Measurements from ENCODE around the gene CHCHD6. TPM values are rescaled to one million over a fixed set of nuclear protein-coding genes. Genes with fewer than 3 reads are reported as not detected.

Gene CHCHD6
- polyA plus RNA-seq, 1 donor from 2014 or later, result 102 TPM

DNA sequence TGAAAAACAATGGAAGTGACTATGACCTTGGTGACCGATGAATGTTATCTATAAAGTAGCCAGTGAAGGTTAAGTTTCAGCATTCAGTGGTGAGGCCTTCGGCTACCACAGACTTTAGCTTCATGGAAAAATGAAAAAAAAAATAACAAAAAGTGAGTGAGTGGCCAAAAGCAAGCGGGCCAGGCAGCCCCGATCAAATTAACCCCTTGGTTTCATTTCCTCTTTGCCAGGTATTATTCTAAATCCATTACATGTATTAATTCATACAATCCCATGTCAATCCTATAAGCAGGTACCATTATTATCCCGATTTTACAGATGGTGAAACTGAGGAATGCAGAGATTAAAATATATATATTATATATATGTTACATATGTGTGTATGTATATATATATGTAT lies 21.0 kb upstream of the CHCHD6 start:
- H3K79me2 ChIP-seq (replicated peaks; ENCODE audit: insufficient read depth, low read length), result no peaks in the 10 kb centered on the region
- H3K4me3 ChIP-seq (ENCODE audit: low read length), result no peak overlapping the region
- no peak overlapping the region for H3K4me2 ChIP-seq (ENCODE audit: low read length)
- H3K9me3 ChIP-seq (ENCODE audit: low read length), result no peaks in the 10 kb centered on the region
- no peaks in the 10 kb centered on the region for H3K36me3 ChIP-seq (ENCODE audit: insufficient read depth, low read length)
- no peak overlapping the region for H3K9ac ChIP-seq (ENCODE audit: low read length)
- H2AFZ ChIP-seq (ENCODE audit: low read depth, low read length), result no peak overlapping the region
- H3K9me2 ChIP-seq (ENCODE audit: insufficient read depth, low read length), result no peaks in the 10 kb centered on the region
- H3K27ac ChIP-seq (ENCODE audit: low read length), result no peak overlapping the region
- no peaks in the 10 kb centered on the region for H3K27me3 ChIP-seq (ENCODE audit: insufficient read depth, low read depth, low read length)
- no peaks in the 10 kb centered on the region for H3F3A ChIP-seq (ENCODE audit: insufficient read depth, low read length, poor library complexity, severe bottlenecking)
- TF ChIP-seq RAD21 (conservative IDR thresholded peaks at IDR 0.05) (no peak), SMC3 (conservative IDR thresholded peaks at IDR 0.05; ENCODE audit: poor library complexity) (no peak), EP300 (conservative IDR thresholded peaks at IDR 0.05; ENCODE audit: poor library complexity, severe bottlenecking) (no peak), POLR2AphosphoS5 (IDR thresholded peaks at IDR 0.05) (no peak), TAF1 (IDR thresholded peaks at IDR 0.05; ENCODE audit: low read depth) (no peak), EZH2 (IDR thresholded peaks at IDR 0.05; ENCODE audit: borderline replicate concordance, insufficient read depth, low read length, poor library complexity, severe bottlenecking) (no peak), MXI1 (conservative IDR thresholded peaks at IDR 0.05; ENCODE audit: poor library complexity, severe bottlenecking) (no peak)
- TF ChIP-seq, protein P1, sequence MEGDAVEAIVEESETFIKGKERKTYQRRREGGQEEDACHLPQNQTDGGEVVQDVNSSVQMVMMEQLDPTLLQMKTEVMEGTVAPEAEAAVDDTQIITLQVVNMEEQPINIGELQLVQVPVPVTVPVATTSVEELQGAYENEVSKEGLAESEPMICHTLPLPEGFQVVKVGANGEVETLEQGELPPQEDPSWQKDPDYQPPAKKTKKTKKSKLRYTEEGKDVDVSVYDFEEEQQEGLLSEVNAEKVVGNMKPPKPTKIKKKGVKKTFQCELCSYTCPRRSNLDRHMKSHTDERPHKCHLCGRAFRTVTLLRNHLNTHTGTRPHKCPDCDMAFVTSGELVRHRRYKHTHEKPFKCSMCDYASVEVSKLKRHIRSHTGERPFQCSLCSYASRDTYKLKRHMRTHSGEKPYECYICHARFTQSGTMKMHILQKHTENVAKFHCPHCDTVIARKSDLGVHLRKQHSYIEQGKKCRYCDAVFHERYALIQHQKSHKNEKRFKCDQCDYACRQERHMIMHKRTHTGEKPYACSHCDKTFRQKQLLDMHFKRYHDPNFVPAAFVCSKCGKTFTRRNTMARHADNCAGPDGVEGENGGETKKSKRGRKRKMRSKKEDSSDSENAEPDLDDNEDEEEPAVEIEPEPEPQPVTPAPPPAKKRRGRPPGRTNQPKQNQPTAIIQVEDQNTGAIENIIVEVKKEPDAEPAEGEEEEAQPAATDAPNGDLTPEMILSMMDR (IDR thresholded peaks at IDR 0.05; ENCODE audit: poor library complexity, severe bottlenecking), result no peak
- TF ChIP-seq, protein P2, sequence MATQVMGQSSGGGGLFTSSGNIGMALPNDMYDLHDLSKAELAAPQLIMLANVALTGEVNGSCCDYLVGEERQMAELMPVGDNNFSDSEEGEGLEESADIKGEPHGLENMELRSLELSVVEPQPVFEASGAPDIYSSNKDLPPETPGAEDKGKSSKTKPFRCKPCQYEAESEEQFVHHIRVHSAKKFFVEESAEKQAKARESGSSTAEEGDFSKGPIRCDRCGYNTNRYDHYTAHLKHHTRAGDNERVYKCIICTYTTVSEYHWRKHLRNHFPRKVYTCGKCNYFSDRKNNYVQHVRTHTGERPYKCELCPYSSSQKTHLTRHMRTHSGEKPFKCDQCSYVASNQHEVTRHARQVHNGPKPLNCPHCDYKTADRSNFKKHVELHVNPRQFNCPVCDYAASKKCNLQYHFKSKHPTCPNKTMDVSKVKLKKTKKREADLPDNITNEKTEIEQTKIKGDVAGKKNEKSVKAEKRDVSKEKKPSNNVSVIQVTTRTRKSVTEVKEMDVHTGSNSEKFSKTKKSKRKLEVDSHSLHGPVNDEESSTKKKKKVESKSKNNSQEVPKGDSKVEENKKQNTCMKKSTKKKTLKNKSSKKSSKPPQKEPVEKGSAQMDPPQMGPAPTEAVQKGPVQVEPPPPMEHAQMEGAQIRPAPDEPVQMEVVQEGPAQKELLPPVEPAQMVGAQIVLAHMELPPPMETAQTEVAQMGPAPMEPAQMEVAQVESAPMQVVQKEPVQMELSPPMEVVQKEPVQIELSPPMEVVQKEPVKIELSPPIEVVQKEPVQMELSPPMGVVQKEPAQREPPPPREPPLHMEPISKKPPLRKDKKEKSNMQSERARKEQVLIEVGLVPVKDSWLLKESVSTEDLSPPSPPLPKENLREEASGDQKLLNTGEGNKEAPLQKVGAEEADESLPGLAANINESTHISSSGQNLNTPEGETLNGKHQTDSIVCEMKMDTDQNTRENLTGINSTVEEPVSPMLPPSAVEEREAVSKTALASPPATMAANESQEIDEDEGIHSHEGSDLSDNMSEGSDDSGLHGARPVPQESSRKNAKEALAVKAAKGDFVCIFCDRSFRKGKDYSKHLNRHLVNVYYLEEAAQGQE (IDR thresholded peaks at IDR 0.05; ENCODE audit: borderline replicate concordance), result no peak
- H4K20me1 ChIP-seq (ENCODE audit: insufficient read depth), result no peaks in the 10 kb centered on the region

DNA sequence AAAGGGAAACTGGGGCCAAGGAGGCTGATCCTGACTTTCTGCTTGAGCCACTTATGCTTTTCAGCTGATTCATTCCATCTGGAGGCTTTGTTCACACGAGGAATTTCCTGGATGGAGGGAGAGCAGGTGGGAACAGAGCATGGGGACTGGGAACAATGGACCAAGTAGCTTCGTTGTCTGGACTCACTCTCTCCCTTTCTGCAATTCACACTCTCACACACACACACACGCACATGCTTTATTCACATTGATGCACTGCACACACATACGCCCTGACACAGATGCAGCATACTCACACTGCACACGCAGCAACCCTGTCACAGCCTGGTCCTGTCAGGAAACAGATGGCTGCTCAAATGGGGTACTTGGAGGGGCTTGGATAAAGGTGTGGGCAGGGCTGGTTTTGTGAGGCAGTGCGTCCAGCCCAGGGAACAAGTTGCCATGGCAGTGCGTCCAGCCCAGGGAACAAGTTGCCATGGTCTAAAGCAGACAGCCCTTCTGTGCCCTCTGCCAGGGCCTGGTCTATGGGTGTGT lies 19.8 kb upstream of the CHCHD6 start:
- Histone ChIP-seq H3K9me3 (ENCODE audit: low read length) (no peaks in the 10 kb centered on the region), H3F3A (ENCODE audit: insufficient read depth, low read length, poor library complexity, severe bottlenecking) (no peaks in the 10 kb centered on the region), H3K27me3 (ENCODE audit: insufficient read depth, low read depth, low read length) (no peaks in the 10 kb centered on the region), H3K9me2 (ENCODE audit: insufficient read depth, low read length) (no peaks in the 10 kb centered on the region), H2AFZ (ENCODE audit: low read depth, low read length) (no peak overlapping the region), H3K4me3 (ENCODE audit: low read length) (no peak overlapping the region), H3K36me3 (ENCODE audit: insufficient read depth, low read length) (no peaks in the 10 kb centered on the region), H3K27ac (ENCODE audit: low read length) (no peak overlapping the region), H4K20me1 (ENCODE audit: insufficient read depth) (no peaks in the 10 kb centered on the region), H3K9ac (ENCODE audit: low read length) (no peak overlapping the region), H3K4me2 (ENCODE audit: low read length) (no peak overlapping the region), H3K79me2 (replicated peaks; ENCODE audit: insufficient read depth, low read length) (no peaks in the 10 kb centered on the region)
- TF ChIP-seq MXI1 (conservative IDR thresholded peaks at IDR 0.05; ENCODE audit: poor library complexity, severe bottlenecking), result no peak
- TF ChIP-seq, protein P1 (IDR thresholded peaks at IDR 0.05; ENCODE audit: poor library complexity, severe bottlenecking), result no peak
- TF ChIP-seq, protein P2 (IDR thresholded peaks at IDR 0.05; ENCODE audit: borderline replicate concordance), result no peak
- TF ChIP-seq EP300 (conservative IDR thresholded peaks at IDR 0.05; ENCODE audit: poor library complexity, severe bottlenecking), result no peak
- no peak for TF ChIP-seq SMC3 (conservative IDR thresholded peaks at IDR 0.05; ENCODE audit: poor library complexity)
- no peak for TF ChIP-seq RAD21 (conservative IDR thresholded peaks at IDR 0.05)
- no peak for TF ChIP-seq EZH2 (IDR thresholded peaks at IDR 0.05; ENCODE audit: borderline replicate concordance, insufficient read depth, low read length, poor library complexity, severe bottlenecking)
- TF ChIP-seq TAF1 (IDR thresholded peaks at IDR 0.05; ENCODE audit: low read depth), result no peak
- no peak for TF ChIP-seq POLR2AphosphoS5 (IDR thresholded peaks at IDR 0.05)

All from neural cell (in vitro differentiated cells).